Liver (tissue), 9 donors: ENCODE data around the gene FGF12. TPM values are rescaled to one million over a fixed set of nuclear protein-coding genes. Genes with fewer than 3 reads are reported as not detected.

Experiments used
- DNase-seq: peaks from one replicate; pipeline ENCODE4 v3.0.0-alpha.2; 2017; ENCODE audit warnings: low spot score
- H3K27ac ChIP-seq, 2 donors: one replicate each; pipeline ENCODE4 v1.7.0; 2013; ENCODE audit warnings: inconsistent platforms in 2 of 2, low read length in 2 of 2, control low read depth in 1 of 2, low read depth in 1 of 2, mild to moderate bottlenecking in 1 of 2
- H3K27me3 ChIP-seq, 4 donors: one replicate each; pipeline versions ENCODE4 v1.6.1 to v1.7.0; 2013; ENCODE audit warnings: low read length in 3 of 4, inconsistent platforms in 1 of 4, mild to moderate bottlenecking in 1 of 4, moderate library complexity in 1 of 4; ENCODE audit not compliant: control insufficient read depth in 4 of 4, insufficient read depth in 4 of 4
- H3K36me3 ChIP-seq, 4 donors: one replicate each; pipeline versions ENCODE4 v1.6.1 to v1.7.0; 2013; ENCODE audit warnings: low read length in 3 of 4, mild to moderate bottlenecking in 3 of 4, low read depth in 1 of 4, moderate library complexity in 1 of 4; ENCODE audit not compliant: control insufficient read depth in 4 of 4, insufficient read depth in 3 of 4
- H3K4me1 ChIP-seq, 4 donors: one replicate each; pipeline versions ENCODE4 v1.6.1 to v1.7.0; 2013; ENCODE audit warnings: low read length in 3 of 4, mild to moderate bottlenecking in 3 of 4, moderate library complexity in 1 of 4; ENCODE audit not compliant: control insufficient read depth in 4 of 4, insufficient read depth in 4 of 4
- H3K4me3 ChIP-seq, 3 donors: one replicate each; pipeline versions ENCODE4 v1.6.1 to v1.7.0; 2013; ENCODE audit warnings: low read length in 3 of 3, control low read depth in 1 of 3, low read depth in 1 of 3, mild to moderate bottlenecking in 1 of 3
- H3K9ac ChIP-seq, 2 donors: one replicate each; pipeline ENCODE4 v1.7.0; 2013; ENCODE audit warnings: low read length in 2 of 2, mild to moderate bottlenecking in 2 of 2, moderate library complexity in 2 of 2, control low read depth in 1 of 2, low read depth in 1 of 2
- H3K9me3 ChIP-seq, 4 donors: one replicate each; pipeline versions ENCODE4 v1.6.1 to v1.7.0; 2013; ENCODE audit warnings: low read length in 3 of 4; ENCODE audit not compliant: control insufficient read depth in 4 of 4
- EGR1 ChIP-seq, 2 donors: IDR thresholded peaks; 2 replicates each; pipeline ENCODE4 v1.6.1; 2016 to 2018; ENCODE audit warnings: antibody characterized with exemption in 2 of 2, low read depth in 2 of 2
- FOXA1 ChIP-seq: IDR thresholded peaks from 2 replicates; pipeline ENCODE4 v1.6.1; 2016; ENCODE audit warnings: antibody characterized with exemption
- FOXA2 ChIP-seq: IDR thresholded peaks from 2 replicates; pipeline ENCODE4 v1.6.1; 2016; ENCODE audit warnings: antibody characterized with exemption
- GABPA ChIP-seq, 2 donors: IDR thresholded peaks in 1 of 2; conservative IDR thresholded peaks in 1 of 2; 2 replicates each; pipeline ENCODE4 v1.6.1; 2016; ENCODE audit warnings: antibody characterized with exemption in 2 of 2, mild to moderate bottlenecking in 1 of 2, moderate library complexity in 1 of 2
- HNF4A ChIP-seq, 2 donors: conservative IDR thresholded peaks; 2 replicates each; pipeline ENCODE4 v1.6.1; 2016; ENCODE audit warnings: antibody characterized with exemption in 2 of 2, mild to moderate bottlenecking in 2 of 2
- HNF4G ChIP-seq: IDR thresholded peaks from 2 replicates; pipeline ENCODE4 v1.6.1; 2016; ENCODE audit warnings: antibody characterized with exemption
- JUND ChIP-seq, 2 donors: IDR thresholded peaks; 2 replicates each; pipeline ENCODE4 v1.6.1; 2016; ENCODE audit warnings: antibody characterized with exemption in 2 of 2
- NR2F2 ChIP-seq: IDR thresholded peaks from 2 replicates; pipeline ENCODE4 v1.6.1; 2016; ENCODE audit warnings: antibody characterized with exemption
- RAD21 ChIP-seq, 2 donors: IDR thresholded peaks; 2 replicates each; pipeline ENCODE4 v1.6.1; 2016; ENCODE audit warnings: antibody characterized with exemption in 2 of 2, mild to moderate bottlenecking in 2 of 2
- RXRA ChIP-seq, 2 donors: IDR thresholded peaks; 2 replicates each; pipeline ENCODE4 v1.6.1; 2017 to 2018; ENCODE audit warnings: antibody characterized with exemption in 2 of 2, mild to moderate bottlenecking in 1 of 2
- SP1 ChIP-seq: IDR thresholded peaks from 2 replicates; pipeline ENCODE4 v1.6.1; 2018; ENCODE audit warnings: antibody characterized with exemption, mild to moderate bottlenecking
- TAF1 ChIP-seq: conservative IDR thresholded peaks from 2 replicates; pipeline ENCODE4 v1.6.1; 2016; ENCODE audit warnings: antibody characterized with exemption, mild to moderate bottlenecking
- YY1 ChIP-seq: IDR thresholded peaks from 2 replicates; pipeline ENCODE4 v1.6.1; 2016; ENCODE audit warnings: antibody characterized with exemption, mild to moderate bottlenecking
- WGBS: extraction: QIAGEN DNeasy Blood & Tissue Kit; methylation state at CpG from one replicate; pipeline ENCODE4 v1.1.7; 2013; 5-methylcytosine and 5-hydroxymethylcytosine counted together
- polyA plus RNA-seq, 2 donors: library from polyadenylated mRNA; stranded (reverse) in 1 of 2; unstranded in 1 of 2; fragments of 200-250 nt in 1 of 2; fragments of >200 nt in 1 of 2; fragmentation: Nextera tagmentation in 1 of 2; extraction: Ambion mirVana in 1 of 2; gene quantifications; one replicate each; pipeline versions ENCODE4 v1.2.1 to v1.2.3, GENCODE V29; 2013 to 2015
- total RNA-seq, 2 donors: library from RNA; depleted of rRNA; stranded (reverse); fragments of >200 nt; gene quantifications; one replicate each; pipeline ENCODE4 v1.2.3, GENCODE V29; 2014
- TF ChIP-seq, protein P1 (sequence below): IDR thresholded peaks from 2 replicates; pipeline ENCODE4 v1.6.1; 2016; ENCODE audit warnings: antibody characterized with exemption
- TF ChIP-seq, protein P2 (sequence below): IDR thresholded peaks from 2 replicates; pipeline ENCODE4 v1.6.1; 2016; ENCODE audit warnings: antibody characterized with exemption
- TF ChIP-seq, protein P3 (sequence below): IDR thresholded peaks from 2 replicates; pipeline ENCODE4 v1.6.1; 2016; ENCODE audit warnings: antibody characterized with exemption, mild to moderate bottlenecking
- donor health status: healthy.
- donor health status: healthy.
- donor health status: healthy.
- donor health status: healthy.
- donor health status: healthy.

Gene FGF12
- total and polyA plus RNA-seq, 4 donors = 0.11 to 0.59 (median 0.19) TPM

DNA sequence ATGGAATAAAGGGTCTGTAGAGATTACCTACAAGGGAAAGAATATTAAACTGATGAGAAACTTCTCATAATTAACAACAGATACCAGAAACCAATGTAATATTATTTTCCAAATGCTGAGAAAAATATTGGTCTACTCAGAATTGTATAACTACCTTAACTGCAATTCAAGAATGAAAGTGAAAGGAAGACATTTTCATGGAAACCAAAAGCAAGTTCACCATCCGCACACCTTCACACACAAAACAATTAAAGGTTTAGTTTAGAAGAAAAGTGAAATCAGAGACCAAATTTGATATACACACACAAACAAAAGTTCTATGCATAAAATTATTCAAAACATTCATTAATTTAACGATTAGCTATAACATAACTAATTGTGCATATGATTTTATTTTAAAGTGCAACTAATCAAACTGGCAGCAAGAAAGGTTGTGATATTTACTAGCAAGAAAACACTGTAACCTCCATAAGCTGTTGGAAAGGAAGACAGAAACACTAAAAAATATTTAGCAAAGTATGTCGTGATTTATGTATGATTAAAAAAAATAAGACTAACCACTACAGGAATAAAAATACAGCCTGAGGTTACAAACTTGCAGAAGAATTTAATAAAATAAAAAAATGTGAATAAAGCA lies 395.5 kb downstream of the FGF12 start:
- peak overlapping the region; percentile 40 to 66 (median 50) for H3K4me3 ChIP-seq

DNA sequence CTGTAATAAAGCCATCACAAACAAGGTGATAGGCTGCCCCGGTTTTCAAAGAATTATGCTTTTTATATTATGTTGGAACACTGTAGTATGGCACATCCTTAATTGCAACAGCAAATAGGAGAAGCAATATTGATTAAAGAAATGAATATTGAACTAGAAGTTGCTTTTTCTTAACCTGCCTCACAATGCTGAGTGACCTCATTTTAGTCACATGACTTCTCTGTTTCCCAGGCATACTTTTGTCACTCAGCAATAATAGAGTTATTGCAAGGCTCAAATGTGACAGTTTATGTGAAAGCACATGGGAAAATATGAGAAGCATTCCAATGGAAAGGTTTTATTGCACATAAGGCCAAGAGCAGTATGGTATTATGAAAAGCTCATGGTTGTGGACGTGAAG lies 400.7 kb downstream of the FGF12 start:
- no peak for TF ChIP-seq NR2F2
- no peak for TF ChIP-seq EGR1 (IDR thresholded peaks at IDR 0.05; ENCODE audit: low read depth in 2 of 2)
- TF ChIP-seq, protein P1, sequence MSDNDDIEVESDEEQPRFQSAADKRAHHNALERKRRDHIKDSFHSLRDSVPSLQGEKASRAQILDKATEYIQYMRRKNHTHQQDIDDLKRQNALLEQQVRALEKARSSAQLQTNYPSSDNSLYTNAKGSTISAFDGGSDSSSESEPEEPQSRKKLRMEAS = no peak
- Histone ChIP-seq H3K4me1 (no peaks in the 10 kb centered on the region), H3K9ac (no peak overlapping the region), H3K27ac (no peak overlapping the region), H3K9me3 (no peaks in the 10 kb centered on the region), H3K27me3 (no peaks in the 10 kb centered on the region), H3K36me3 (no peaks in the 10 kb centered on the region), H3K4me3 (no peak overlapping the region)
- 88% methylated on average over 2 of the region's 2 CpGs for WGBS
- DNase-seq = no peak

More for the DNA sequence above, 395.5 kb downstream of the FGF12 start:
- DNase-seq = no peak
- Histone ChIP-seq H3K9ac (peak overlapping the region; percentile 32 to 54), H3K27me3 (no peaks in the 10 kb centered on the region), H3K9me3 (no peaks in the 10 kb centered on the region), H3K27ac (no peak overlapping the region), H3K4me1 (no peaks in the 10 kb centered on the region), H3K36me3 (no peaks in the 10 kb centered on the region)
- TF ChIP-seq, protein P2, sequence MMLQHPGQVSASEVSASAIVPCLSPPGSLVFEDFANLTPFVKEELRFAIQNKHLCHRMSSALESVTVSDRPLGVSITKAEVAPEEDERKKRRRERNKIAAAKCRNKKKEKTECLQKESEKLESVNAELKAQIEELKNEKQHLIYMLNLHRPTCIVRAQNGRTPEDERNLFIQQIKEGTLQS = no peak
- no peak for TF ChIP-seq HNF4A (conservative IDR thresholded peaks at IDR 0.05)
- TF ChIP-seq YY1 = peak; percentile 68
- no peak for TF ChIP-seq FOXA2
- WGBS = 38% methylated on average over 3 of the region's 3 CpGs

DNA sequence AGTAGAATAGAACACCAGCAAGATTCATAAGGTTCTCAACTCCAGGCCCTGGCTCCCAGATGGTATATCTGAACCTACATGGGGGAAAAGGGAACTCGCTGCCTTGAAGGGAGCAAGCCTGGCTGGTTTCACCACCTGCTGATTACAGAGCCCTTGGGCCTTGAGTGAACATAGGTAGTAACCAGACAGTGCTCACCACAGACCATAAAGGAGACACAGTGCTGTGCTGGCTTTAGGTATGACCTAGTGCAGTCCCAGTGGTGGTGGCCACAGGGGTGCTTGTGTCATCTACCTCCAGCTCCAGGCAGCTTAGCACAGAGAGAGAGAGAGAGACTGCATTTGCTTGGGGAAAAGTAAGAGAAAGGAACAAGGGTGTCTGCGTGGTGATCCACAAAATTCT lies 409.8 kb downstream of the FGF12 start:
- Histone ChIP-seq H3K4me3 (no peak overlapping the region), H3K4me1 (no peaks in the 10 kb centered on the region), H3K9ac (no peak overlapping the region), H3K27ac (no peak overlapping the region), H3K9me3 (no peaks in the 10 kb centered on the region), H3K36me3 (no peaks in the 10 kb centered on the region), H3K27me3 (no peaks in the 10 kb centered on the region)
- WGBS = 93% methylated on average over 2 of the region's 2 CpGs
- no peak for DNase-seq
- TF ChIP-seq RXRA (IDR thresholded peaks at IDR 0.05) (no peak), HNF4A (conservative IDR thresholded peaks at IDR 0.05) (no peak), YY1 (no peak), EGR1 (IDR thresholded peaks at IDR 0.05; ENCODE audit: low read depth in 2 of 2) (no peak), RAD21 (IDR thresholded peaks at IDR 0.05) (no peak), GABPA (IDR thresholded peaks at IDR 0.05 in 1 of 2, conservative IDR thresholded peaks at IDR 0.05 in 1 of 2) (no peak), NR2F2 (no peak), FOXA2 (no peak), SP1 (no peak), HNF4G (no peak), FOXA1 (no peak), JUND (IDR thresholded peaks at IDR 0.05) (no peak), TAF1 (no peak)
- TF ChIP-seq, protein P2 = no peak
- TF ChIP-seq, protein P1 = no peak
- TF ChIP-seq, protein P3, sequence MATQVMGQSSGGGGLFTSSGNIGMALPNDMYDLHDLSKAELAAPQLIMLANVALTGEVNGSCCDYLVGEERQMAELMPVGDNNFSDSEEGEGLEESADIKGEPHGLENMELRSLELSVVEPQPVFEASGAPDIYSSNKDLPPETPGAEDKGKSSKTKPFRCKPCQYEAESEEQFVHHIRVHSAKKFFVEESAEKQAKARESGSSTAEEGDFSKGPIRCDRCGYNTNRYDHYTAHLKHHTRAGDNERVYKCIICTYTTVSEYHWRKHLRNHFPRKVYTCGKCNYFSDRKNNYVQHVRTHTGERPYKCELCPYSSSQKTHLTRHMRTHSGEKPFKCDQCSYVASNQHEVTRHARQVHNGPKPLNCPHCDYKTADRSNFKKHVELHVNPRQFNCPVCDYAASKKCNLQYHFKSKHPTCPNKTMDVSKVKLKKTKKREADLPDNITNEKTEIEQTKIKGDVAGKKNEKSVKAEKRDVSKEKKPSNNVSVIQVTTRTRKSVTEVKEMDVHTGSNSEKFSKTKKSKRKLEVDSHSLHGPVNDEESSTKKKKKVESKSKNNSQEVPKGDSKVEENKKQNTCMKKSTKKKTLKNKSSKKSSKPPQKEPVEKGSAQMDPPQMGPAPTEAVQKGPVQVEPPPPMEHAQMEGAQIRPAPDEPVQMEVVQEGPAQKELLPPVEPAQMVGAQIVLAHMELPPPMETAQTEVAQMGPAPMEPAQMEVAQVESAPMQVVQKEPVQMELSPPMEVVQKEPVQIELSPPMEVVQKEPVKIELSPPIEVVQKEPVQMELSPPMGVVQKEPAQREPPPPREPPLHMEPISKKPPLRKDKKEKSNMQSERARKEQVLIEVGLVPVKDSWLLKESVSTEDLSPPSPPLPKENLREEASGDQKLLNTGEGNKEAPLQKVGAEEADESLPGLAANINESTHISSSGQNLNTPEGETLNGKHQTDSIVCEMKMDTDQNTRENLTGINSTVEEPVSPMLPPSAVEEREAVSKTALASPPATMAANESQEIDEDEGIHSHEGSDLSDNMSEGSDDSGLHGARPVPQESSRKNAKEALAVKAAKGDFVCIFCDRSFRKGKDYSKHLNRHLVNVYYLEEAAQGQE = no peak
